ENCODE results near the gene MAP7D1.
A peak's percentile ranks its signal among the peaks of the same experiment; 100 is the strongest.

DNA sequence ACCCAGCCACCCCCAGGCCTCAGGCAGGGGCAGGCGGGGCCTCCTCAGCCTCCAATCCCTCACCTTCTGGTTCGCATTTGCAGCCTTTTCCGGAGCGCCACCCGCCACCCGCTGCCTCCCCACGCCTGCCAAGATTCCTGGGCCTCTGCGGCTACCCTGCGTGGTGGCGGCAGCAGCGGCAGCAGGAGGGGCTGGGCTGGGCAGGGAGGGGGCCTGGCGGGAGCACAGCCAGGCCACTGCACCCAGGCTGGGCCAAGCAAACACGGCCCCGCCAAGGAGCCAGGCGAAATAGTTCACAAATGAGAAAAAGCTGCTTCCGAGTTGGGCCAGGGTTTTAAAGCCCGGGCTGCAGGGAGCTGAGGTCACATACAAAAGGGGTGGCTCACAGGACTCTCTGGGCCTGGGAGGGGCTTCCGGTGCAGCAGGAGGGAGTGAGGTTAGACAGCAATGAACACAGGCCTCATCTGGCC is 40.7 kb upstream of the MAP7D1 start:
- TF ChIP-seq, protein P1, sequence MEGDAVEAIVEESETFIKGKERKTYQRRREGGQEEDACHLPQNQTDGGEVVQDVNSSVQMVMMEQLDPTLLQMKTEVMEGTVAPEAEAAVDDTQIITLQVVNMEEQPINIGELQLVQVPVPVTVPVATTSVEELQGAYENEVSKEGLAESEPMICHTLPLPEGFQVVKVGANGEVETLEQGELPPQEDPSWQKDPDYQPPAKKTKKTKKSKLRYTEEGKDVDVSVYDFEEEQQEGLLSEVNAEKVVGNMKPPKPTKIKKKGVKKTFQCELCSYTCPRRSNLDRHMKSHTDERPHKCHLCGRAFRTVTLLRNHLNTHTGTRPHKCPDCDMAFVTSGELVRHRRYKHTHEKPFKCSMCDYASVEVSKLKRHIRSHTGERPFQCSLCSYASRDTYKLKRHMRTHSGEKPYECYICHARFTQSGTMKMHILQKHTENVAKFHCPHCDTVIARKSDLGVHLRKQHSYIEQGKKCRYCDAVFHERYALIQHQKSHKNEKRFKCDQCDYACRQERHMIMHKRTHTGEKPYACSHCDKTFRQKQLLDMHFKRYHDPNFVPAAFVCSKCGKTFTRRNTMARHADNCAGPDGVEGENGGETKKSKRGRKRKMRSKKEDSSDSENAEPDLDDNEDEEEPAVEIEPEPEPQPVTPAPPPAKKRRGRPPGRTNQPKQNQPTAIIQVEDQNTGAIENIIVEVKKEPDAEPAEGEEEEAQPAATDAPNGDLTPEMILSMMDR (IDR thresholded peaks at IDR 0.05) = no peak
- TF ChIP-seq RCOR1 (IDR thresholded peaks at IDR 0.05; ENCODE audit: low read length) = 0 out of 2 replicates have a peak, but pooled peaks have one; percentile 16

Data from SK-N-SH (cell line).